B cell (primary cell): ENCODE results near the gene CPED1. TPM values are rescaled to one million over a fixed set of nuclear protein-coding genes. Genes with fewer than 3 reads are reported as not detected.
"Not testable (repeated sequence)": the region's sequence is repeated elsewhere in the genome, so short reads cannot be mapped to it uniquely, and the experiment has no call there.

ENCODE experiments used
- ATAC-seq: fragments of 200-7000 bp; cut with Tn5 transposase; one replicate; pipeline ENCODE4 v1.10.0; 2021; ENCODE audit warnings: low read depth, mild to moderate bottlenecking, moderate number of reproducible peaks, moderate library complexity
- CTCF ChIA-PET: fragments of 350-600 bp; sonication (Branson Sonifier 250); formaldehyde crosslinking; loops from one replicate; lab custom pipeline; 2021; ENCODE audit warnings: antibody characterized with exemption, inconsistent platforms; lab: Charles Lee
- POLR2A ChIA-PET: fragments of 350-600 bp; sonication (Branson Sonifier 250); formaldehyde crosslinking; loops from one replicate; lab custom pipeline; 2021; ENCODE audit warnings: antibody characterized with exemption; lab: Charles Lee
- DNase-seq: peaks from one replicate; pipeline ENCODE4 v3.0.0; 2013
- H2AFZ ChIP-seq: 2 replicates; pipeline ENCODE4 v1.6.1; 2012; ENCODE audit warnings: mild to moderate bottlenecking, low read depth, low read length; ENCODE audit not compliant: insufficient read depth, poor library complexity, severe bottlenecking
- H3K27ac ChIP-seq, 2 donors: 1 replicate in 1 of 2; 2 replicates in 1 of 2; pipeline ENCODE4 v1.5.1; 2012 to 2013; ENCODE audit warnings: low read length in 2 of 2, mild to moderate bottlenecking in 2 of 2, moderate library complexity in 1 of 2
- H3K27me3 ChIP-seq, 4 experiments: fragments of 200-600 bp in 1 of 4; sonication (generic) in 1 of 4; replicated peaks in 1 of 4; 1 replicate in 2 of 4; 2 replicates in 2 of 4; pipeline versions ENCODE4 v1.6.1 to v1.7.0; 2013 to 2016; ENCODE audit warnings: low read length in 3 of 4, mild to moderate bottlenecking in 2 of 4, mixed read lengths in 1 of 4, moderate library complexity in 1 of 4; ENCODE audit not compliant: insufficient read depth in 4 of 4, control insufficient read depth in 3 of 4; ENCODE audit errors: control extremely low read depth in 1 of 4
- H3K36me3 ChIP-seq, 2 experiments: replicated peaks in 1 of 2; 1 replicate in 1 of 2; 2 replicates in 1 of 2; pipeline versions ENCODE4 v1.6.1 to v1.7.1; 2013; ENCODE audit warnings: low read length in 1 of 2; ENCODE audit not compliant: insufficient read depth in 2 of 2, control insufficient read depth in 1 of 2; ENCODE audit errors: control extremely low read depth in 1 of 2, extremely low read depth in 1 of 2
- H3K4me1 ChIP-seq, 2 donors: fragments of 200-600 bp in 1 of 2; sonication (generic) in 1 of 2; 1 replicate in 1 of 2; 2 replicates in 1 of 2; pipeline versions ENCODE4 v1.5.1 to v1.6.1; 2013 to 2017; ENCODE audit warnings: low read length in 2 of 2; ENCODE audit not compliant: control insufficient read depth in 2 of 2, insufficient read depth in 2 of 2
- H3K4me2 ChIP-seq: replicated peaks from 2 replicates; pipeline ENCODE3; 2012; ENCODE audit warnings: mild to moderate bottlenecking, low read depth, low read length; ENCODE audit not compliant: poor library complexity, severe bottlenecking
- H3K4me3 ChIP-seq, 5 experiments: fragments of 200-600 bp in 1 of 5; sonication (generic) in 1 of 5; 1 replicate in 3 of 5; 2 replicates in 2 of 5; pipeline versions ENCODE4 v1.5.1 to v1.7.0; 2011 to 2016; ENCODE audit warnings: low read length in 4 of 5, mild to moderate bottlenecking in 4 of 5, low read depth in 2 of 5, control low read depth in 1 of 5, moderate library complexity in 1 of 5; ENCODE audit not compliant: insufficient read depth in 1 of 5; ENCODE audit errors: control extremely low read depth in 1 of 5, extremely low read depth in 1 of 5
- H3K79me2 ChIP-seq: fragments of 200-600 bp; sonication (generic); one replicate; pipeline ENCODE4 v1.6.0; 2016; ENCODE audit warnings: low read length; ENCODE audit not compliant: control insufficient read depth, insufficient read depth
- H3K9ac ChIP-seq: fragments of 200-600 bp; sonication (generic); 2 replicates; pipeline ENCODE4 v1.6.1; 2017; ENCODE audit warnings: mild to moderate bottlenecking, low read length, moderate library complexity
- H3K9me3 ChIP-seq, 3 donors: one replicate each; pipeline versions ENCODE4 v1.6.1 to v1.7.1; 2013; ENCODE audit warnings: low read length in 2 of 3; ENCODE audit not compliant: control insufficient read depth in 2 of 3, insufficient read depth in 1 of 3; ENCODE audit errors: control extremely low read depth in 1 of 3
- H4K20me1 ChIP-seq: 2 replicates; pipeline ENCODE4 v1.6.0; 2012; ENCODE audit warnings: mild to moderate bottlenecking, low read length; ENCODE audit not compliant: insufficient read depth, control insufficient read depth, poor library complexity, severe bottlenecking
- H3K27ac Mint-ChIP-seq: one replicate; pipeline ENCODE4 v1.8.0; 2021; ENCODE audit warnings: mixed read lengths
- H3K27me3 Mint-ChIP-seq: one replicate; pipeline ENCODE4 v1.8.0; 2021; ENCODE audit warnings: mixed read lengths
- H3K4me1 Mint-ChIP-seq: one replicate; pipeline ENCODE4 v1.8.0; 2021; ENCODE audit warnings: mixed read lengths
- H3K4me3 Mint-ChIP-seq: one replicate; pipeline ENCODE4 v1.8.0; 2021; ENCODE audit warnings: mixed read lengths
- H3K9me3 Mint-ChIP-seq: one replicate; pipeline ENCODE4 v1.8.0; 2022; ENCODE audit warnings: mixed read lengths; ENCODE audit not compliant: insufficient read depth
- EZH2 ChIP-seq: IDR thresholded peaks from 2 replicates; pipeline ENCODE4 v1.6.1; 2012; ENCODE audit warnings: borderline replicate concordance, low read depth, mild to moderate bottlenecking, moderate library complexity, low read length; ENCODE audit not compliant: insufficient read depth, poor library complexity, severe bottlenecking
- WGBS: methylation state at CpG from one replicate; pipeline ENCODE4 v1.1.5; 2013; ENCODE audit warnings: missing lambda C conversion rate; ENCODE audit not compliant: insufficient coverage; 5-methylcytosine and 5-hydroxymethylcytosine counted together
- intact Hi-C: fragments of 100-400 bp; cut with micrococcal nuclease; formaldehyde crosslinking; loops from one replicate; pipeline ENCODE4 v1.10.0; 2022
- polyA plus RNA-seq: library from polyadenylated mRNA; depleted of rRNA; stranded (reverse); fragments of >200 nt; gene quantifications from 2 replicates; pipeline ENCODE4 v1.2.3, GENCODE V29; 2012
- total RNA-seq, 2 donors: library from RNA; stranded (reverse); fragments of 120-200 nt in 1 of 2; gene quantifications; 1 replicate in 1 of 2; 2 replicates in 1 of 2; pipeline versions ENCODE4 v1.2.3 to v1.2.4, GENCODE V29; 2013 to 2022
- TF ChIP-seq, protein P1 (sequence below): fragments of 200-600 bp; IDR thresholded peaks from one replicate; pipeline ENCODE4 v1.8.0; 2022; ENCODE audit warnings: antibody characterized with exemption, mild to moderate bottlenecking

CPED1 gene
- total and polyA plus RNA-seq, 2 donors (not counting 1 experiment from before 2014, with no cell fraction given) = 0.44 to 3.8 TPM

DNA sequence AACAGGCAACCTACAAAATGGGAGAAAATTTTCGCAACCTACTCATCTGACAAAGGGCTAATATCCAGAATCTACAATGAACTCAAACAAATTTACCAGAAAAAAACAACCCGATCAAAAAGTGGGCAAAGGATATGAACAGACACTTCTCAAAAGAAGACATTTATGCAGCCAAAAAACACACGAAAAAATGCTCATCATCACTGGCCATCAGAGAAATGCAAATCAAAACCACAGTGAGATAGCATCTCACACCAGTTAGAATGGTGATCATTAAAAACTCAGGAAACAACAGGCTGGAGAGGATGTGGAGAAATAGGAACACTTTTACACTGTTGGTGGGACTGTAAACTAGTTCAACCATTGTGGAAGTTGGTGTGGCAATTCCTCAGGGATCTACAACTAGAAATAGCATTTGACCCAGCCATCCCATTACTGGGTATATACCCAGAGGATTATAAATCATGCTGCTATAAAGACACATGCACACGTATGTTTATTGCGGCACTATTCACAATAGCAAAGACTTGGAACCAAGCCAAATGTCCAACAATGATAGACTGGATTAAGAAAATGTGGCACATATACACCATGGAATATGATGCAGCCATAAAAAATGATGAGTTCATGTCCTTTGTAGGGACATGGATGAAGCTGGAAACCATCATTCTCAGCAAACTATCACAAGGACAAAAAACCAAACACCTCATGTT, 264.2 kb downstream of the CPED1 start:
- H3K4me1 Mint-ChIP-seq = peaks cover 31% of the 10 kb centered on the region
- intact Hi-C loops, H3K9me3 ChIP-seq, H3K9ac ChIP-seq, DNase-seq, H3K4me1 ChIP-seq, H3K4me3 Mint-ChIP-seq, H3K9me3 Mint-ChIP-seq, H2AFZ ChIP-seq, H3K27ac ChIP-seq, H3K27me3 Mint-ChIP-seq, H4K20me1 ChIP-seq, H3K4me3 ChIP-seq, H3K36me3 ChIP-seq, H3K27me3 ChIP-seq, H3K27ac Mint-ChIP-seq, ATAC-seq, H3K79me2 ChIP-seq, CTCF ChIA-PET, POLR2A ChIA-PET, H3K4me2 ChIP-seq: not testable (repeated sequence)
- no CpG with 5 or more reads among the region's 5 CpGs for WGBS

DNA sequence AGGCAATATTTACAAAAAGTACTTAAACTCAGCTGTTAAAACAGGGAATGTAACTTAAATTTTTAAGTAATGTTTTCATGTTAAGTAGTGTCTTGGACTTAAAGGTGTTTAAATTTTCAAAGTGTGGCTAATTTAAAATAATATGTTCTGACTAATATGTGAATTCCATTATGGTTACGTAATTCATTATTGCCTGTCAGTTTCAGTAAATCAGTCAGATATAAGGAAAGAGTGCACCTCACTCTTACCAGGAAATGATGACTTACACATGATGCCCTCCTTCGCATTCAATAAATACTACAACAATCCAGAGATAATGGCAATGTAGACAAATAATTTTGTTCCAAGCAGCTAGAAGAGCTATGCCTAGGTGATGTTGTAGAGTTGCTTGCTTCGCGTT, 271.3 kb downstream of the CPED1 start:
- Histone ChIP-seq H2AFZ (no peak overlapping the region), H3K4me1 (peaks cover 6 to 7% of the 10 kb centered on the region in 2 donors), H4K20me1 (no peaks in the 10 kb centered on the region), H3K27ac (no peak overlapping the region), H3K27me3 (no peaks in the 10 kb centered on the region), H3K9ac (no peak overlapping the region), H3K4me3 (no peak overlapping the region), H3K36me3 (no peaks in the 10 kb centered on the region), H3K4me2 (no peak overlapping the region), H3K9me3 (peaks cover 0 to 3% (median 2%) of the 10 kb centered on the region in 3 donors), H3K79me2 (peaks cover 4% of the 10 kb centered on the region)
- intact Hi-C loops = no loop called here
- H3K4me1 Mint-ChIP-seq = peaks cover 38% of the 10 kb centered on the region
- TF ChIP-seq, protein P1, sequence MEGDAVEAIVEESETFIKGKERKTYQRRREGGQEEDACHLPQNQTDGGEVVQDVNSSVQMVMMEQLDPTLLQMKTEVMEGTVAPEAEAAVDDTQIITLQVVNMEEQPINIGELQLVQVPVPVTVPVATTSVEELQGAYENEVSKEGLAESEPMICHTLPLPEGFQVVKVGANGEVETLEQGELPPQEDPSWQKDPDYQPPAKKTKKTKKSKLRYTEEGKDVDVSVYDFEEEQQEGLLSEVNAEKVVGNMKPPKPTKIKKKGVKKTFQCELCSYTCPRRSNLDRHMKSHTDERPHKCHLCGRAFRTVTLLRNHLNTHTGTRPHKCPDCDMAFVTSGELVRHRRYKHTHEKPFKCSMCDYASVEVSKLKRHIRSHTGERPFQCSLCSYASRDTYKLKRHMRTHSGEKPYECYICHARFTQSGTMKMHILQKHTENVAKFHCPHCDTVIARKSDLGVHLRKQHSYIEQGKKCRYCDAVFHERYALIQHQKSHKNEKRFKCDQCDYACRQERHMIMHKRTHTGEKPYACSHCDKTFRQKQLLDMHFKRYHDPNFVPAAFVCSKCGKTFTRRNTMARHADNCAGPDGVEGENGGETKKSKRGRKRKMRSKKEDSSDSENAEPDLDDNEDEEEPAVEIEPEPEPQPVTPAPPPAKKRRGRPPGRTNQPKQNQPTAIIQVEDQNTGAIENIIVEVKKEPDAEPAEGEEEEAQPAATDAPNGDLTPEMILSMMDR = no peak
- no peak for TF ChIP-seq EZH2
- H3K27ac Mint-ChIP-seq = no peak overlapping the region
- peaks cover 2% of the 10 kb centered on the region for H3K9me3 Mint-ChIP-seq
- CTCF ChIA-PET = no interaction called here
- POLR2A ChIA-PET = no interaction called here
- ATAC-seq (no peak), DNase-seq (no peak)
- WGBS = no CpG with 5 or more reads among the region's 4 CpGs
- no peaks in the 10 kb centered on the region for H3K27me3 Mint-ChIP-seq
- H3K4me3 Mint-ChIP-seq = no peak overlapping the region
